Measurements from ENCODE around the gene ITGB4. TPM values are rescaled to one million over a fixed set of nuclear protein-coding genes. Genes with fewer than 3 reads are reported as not detected.
A peak's percentile ranks its signal among the peaks of the same experiment; 100 is the strongest.

Gene ITGB4
- total RNA-seq: 0.13 TPM in 1 of 2 replicates, not detected in the other
- 1.5 TPM for polyA plus RNA-seq (2012)

- no peak for DNase-seq (ENCODE audit: low read depth)
Measured at GRCh38 chr17:75720656-75721462, at the start of gene ITGB4. Gene ITGB4, plus strand, starts transcription at chr17:75721459. Its CDS starts 3,245 bp downstream, at chr17:75724704.

- DNase-seq (ENCODE audit: low read depth): no peak
Measured at GRCh38 chr17:75672011-75672410, 49.2 kb upstream of the ITGB4 start.

GRCh38 chr17:75673487-75673886, 47.8 kb upstream of the ITGB4 start:
- no peak for DNase-seq (ENCODE audit: low read depth)

GRCh38 chr17:75676461-75676860, 44.8 kb upstream of the ITGB4 start:
- DNase-seq (ENCODE audit: low read depth): no peak

GRCh38 chr17:75679706-75680211, 41.5 kb upstream of the ITGB4 start:
- no peak for DNase-seq (ENCODE audit: low read depth)

- DNase-seq (ENCODE audit: low read depth): no peak
Measured at GRCh38 chr17:75680431-75680830, 40.8 kb upstream of the ITGB4 start.

GRCh38 chr17:75681289-75681688, 40.0 kb upstream of the ITGB4 start:
- no peak for DNase-seq (ENCODE audit: low read depth)

- no peak for DNase-seq (ENCODE audit: low read depth)
Measured at GRCh38 chr17:75683583-75683982, 37.7 kb upstream of the ITGB4 start.

GRCh38 chr17:75684249-75684648, 37.0 kb upstream of the ITGB4 start:
- peak; percentile 60 for DNase-seq (ENCODE audit: low read depth)

GRCh38 chr17:75684924-75685323, 36.3 kb upstream of the ITGB4 start:
- DNase-seq (ENCODE audit: low read depth): peak; percentile 97

GRCh38 chr17:75685499-75685898, 35.8 kb upstream of the ITGB4 start:
- peak; percentile 70 for DNase-seq (ENCODE audit: low read depth)

GRCh38 chr17:75688209-75688825, 32.9 kb upstream of the ITGB4 start:
- DNase-seq (ENCODE audit: low read depth): no peak

GRCh38 chr17:75689441-75689873, 31.8 kb upstream of the ITGB4 start:
- no peak for DNase-seq (ENCODE audit: low read depth)

GRCh38 chr17:75691371-75691791, 29.9 kb upstream of the ITGB4 start:
- peak; percentile 56 for DNase-seq (ENCODE audit: low read depth)

GRCh38 chr17:75691801-75692626, 29.2 kb upstream of the ITGB4 start:
- no peak for DNase-seq (ENCODE audit: low read depth)

- no peak for DNase-seq (ENCODE audit: low read depth)
Measured at GRCh38 chr17:75692976-75693375, 28.3 kb upstream of the ITGB4 start.

GRCh38 chr17:75693500-75694481, 27.5 kb upstream of the ITGB4 start:
- DNase-seq (ENCODE audit: low read depth): peak; percentile 100

- DNase-seq (ENCODE audit: low read depth): peak; percentile 69
Measured at GRCh38 chr17:75694536-75694935, 26.7 kb upstream of the ITGB4 start.

GRCh38 chr17:75695141-75695829, 26.0 kb upstream of the ITGB4 start:
- DNase-seq (ENCODE audit: low read depth): no peak

GRCh38 chr17:75695830-75696271, 25.4 kb upstream of the ITGB4 start:
- peak; percentile 99 for DNase-seq (ENCODE audit: low read depth)

Data from myocyte (in vitro differentiated cells).